T-helper 2 cell treated with Interferon-gamma antibody and Interleukin-4, amounts not matched to agents 5 μg/mL and 100 μg/mL, for 36 hours (primary cell): ENCODE measurements around the gene RTN3.

Experiments used
- DNase-seq: peaks from one replicate; pipeline ENCODE4 v3.0.0; 2021; ENCODE audit warnings: low spot score
- H3K27ac Mint-ChIP-seq: one replicate; pipeline ENCODE4 v1.8.0; 2021; ENCODE audit warnings: mild to moderate bottlenecking, mixed read lengths
- H3K27me3 Mint-ChIP-seq: one replicate; pipeline ENCODE4 v1.8.0; 2021; ENCODE audit warnings: low read depth, mixed read lengths
- H3K36me3 Mint-ChIP-seq: one replicate; pipeline ENCODE4 v1.8.0; 2021; ENCODE audit warnings: low read depth, mixed read lengths
- H3K4me1 Mint-ChIP-seq: one replicate; pipeline ENCODE4 v1.8.0; 2021; ENCODE audit warnings: low read depth, mixed read lengths
- H3K4me3 Mint-ChIP-seq: one replicate; pipeline ENCODE4 v1.8.0; 2022; ENCODE audit warnings: mild to moderate bottlenecking, moderate library complexity, mixed read lengths
- H3K9me3 Mint-ChIP-seq: one replicate; pipeline ENCODE4 v1.8.0; 2021; ENCODE audit warnings: mixed read lengths

The RTN3 gene

DNA sequence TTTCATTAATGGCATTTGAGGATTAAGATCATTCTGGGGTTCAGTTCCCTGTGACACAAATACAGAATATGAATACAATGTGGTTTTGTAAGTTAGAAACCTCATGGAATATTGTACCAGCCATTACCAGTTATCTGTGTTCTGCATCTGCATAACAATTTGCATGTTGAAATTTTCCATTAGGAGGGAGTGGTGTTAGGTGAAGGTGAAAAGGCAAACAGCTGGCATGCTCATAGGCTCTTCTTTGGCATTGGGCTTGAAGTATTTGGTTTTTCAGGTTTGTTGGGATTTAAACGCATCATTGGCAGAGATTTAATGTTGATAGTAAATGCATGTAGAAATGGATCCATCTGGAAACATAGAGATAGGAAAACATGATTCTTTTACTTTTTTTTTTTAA lies 18.6 kb downstream of the RTN3 start:
- no peak overlapping the region for H3K4me3 Mint-ChIP-seq
- peaks cover 6% of the 10 kb centered on the region for H3K36me3 Mint-ChIP-seq
- no peak overlapping the region for H3K27ac Mint-ChIP-seq

DNA sequence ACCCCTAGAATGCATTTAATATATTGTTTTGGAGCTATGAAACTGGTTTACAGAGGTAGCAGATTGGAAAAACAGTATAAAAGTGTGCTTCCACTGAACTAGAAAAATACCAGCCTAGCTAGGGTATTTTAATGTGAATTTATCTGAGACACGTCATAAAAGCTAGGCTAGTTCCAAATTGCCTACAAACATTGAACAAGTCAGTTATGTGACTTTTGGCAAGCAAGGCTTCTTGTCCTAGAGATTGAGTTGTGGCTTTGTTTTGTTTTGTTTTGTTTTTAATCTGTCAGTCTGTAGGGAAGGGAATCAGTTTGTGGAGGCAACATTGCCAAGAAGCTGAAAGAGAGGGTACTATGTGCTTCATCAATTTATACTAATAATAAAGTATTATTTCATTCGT lies 24.2 kb downstream of the RTN3 start:
- no peak overlapping the region for H3K27ac Mint-ChIP-seq
- no peak overlapping the region for H3K4me3 Mint-ChIP-seq
- H3K36me3 Mint-ChIP-seq: peaks cover 2% of the 10 kb centered on the region
- peaks cover 2% of the 10 kb centered on the region for H3K4me1 Mint-ChIP-seq
- no peaks in the 10 kb centered on the region for H3K9me3 Mint-ChIP-seq
- H3K27me3 Mint-ChIP-seq: no peaks in the 10 kb centered on the region
- no peak for DNase-seq

More for the DNA sequence above, 18.6 kb downstream of the RTN3 start:
- DNase-seq: no peak
- Mint-ChIP-seq H3K27me3 (no peaks in the 10 kb centered on the region), H3K9me3 (no peaks in the 10 kb centered on the region), H3K4me1 (peaks cover 9% of the 10 kb centered on the region)

DNA sequence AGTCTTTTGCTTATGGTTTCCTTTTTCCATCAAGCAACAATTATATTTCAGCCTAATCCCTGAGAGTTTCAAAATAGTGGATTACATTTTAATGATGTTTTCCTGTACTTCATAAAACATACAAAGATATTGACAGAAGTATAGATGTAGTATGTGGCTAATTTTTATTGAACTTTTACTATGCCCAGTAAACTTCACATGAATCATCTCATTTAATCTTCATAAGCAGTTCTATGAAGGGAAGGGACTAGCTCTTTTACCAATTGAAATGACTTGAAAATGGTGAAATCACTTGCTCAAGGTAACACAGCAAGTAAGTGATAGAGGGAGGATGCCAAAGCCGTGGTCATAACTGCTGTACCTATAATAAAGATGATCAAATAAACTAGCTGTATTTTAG lies 27.5 kb downstream of the RTN3 start:
- no peak for DNase-seq
- Mint-ChIP-seq H3K27ac (no peak overlapping the region), H3K9me3 (no peaks in the 10 kb centered on the region), H3K4me1 (peaks cover 2% of the 10 kb centered on the region), H3K27me3 (no peaks in the 10 kb centered on the region), H3K4me3 (no peak overlapping the region), H3K36me3 (no peaks in the 10 kb centered on the region)

DNA sequence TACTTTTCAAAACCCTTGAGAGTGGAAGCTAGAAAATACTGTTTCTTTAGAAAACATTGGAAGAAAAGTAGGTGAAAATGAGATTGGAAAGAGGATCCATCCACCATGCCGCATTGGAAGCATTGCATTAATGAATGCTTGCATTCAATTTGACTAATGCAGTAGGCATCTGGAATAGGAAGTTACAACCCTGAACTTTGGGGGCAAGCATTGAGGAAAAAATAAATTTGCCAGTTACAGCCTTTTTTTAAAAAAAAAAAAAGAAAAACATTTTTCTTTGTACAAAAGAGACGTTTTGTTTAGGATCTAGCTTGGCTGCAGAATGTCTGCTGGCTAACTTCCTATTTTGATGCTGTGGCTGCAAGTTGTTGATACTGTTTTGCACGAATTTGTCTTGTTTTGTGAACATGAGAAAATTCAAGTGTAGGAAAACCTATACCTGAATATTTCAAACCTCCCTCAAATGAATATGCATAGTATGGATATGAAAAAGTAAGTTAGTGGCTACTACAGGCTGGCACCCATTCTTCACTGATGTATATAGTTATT lies 28.1 kb downstream of the RTN3 start:
- no peaks in the 10 kb centered on the region for H3K9me3 Mint-ChIP-seq
- H3K27me3 Mint-ChIP-seq: no peaks in the 10 kb centered on the region
- H3K4me3 Mint-ChIP-seq: no peak overlapping the region
- peaks cover 2% of the 10 kb centered on the region for H3K4me1 Mint-ChIP-seq
- no peaks in the 10 kb centered on the region for H3K36me3 Mint-ChIP-seq
- no peak for DNase-seq
- H3K27ac Mint-ChIP-seq: no peak overlapping the region

DNA sequence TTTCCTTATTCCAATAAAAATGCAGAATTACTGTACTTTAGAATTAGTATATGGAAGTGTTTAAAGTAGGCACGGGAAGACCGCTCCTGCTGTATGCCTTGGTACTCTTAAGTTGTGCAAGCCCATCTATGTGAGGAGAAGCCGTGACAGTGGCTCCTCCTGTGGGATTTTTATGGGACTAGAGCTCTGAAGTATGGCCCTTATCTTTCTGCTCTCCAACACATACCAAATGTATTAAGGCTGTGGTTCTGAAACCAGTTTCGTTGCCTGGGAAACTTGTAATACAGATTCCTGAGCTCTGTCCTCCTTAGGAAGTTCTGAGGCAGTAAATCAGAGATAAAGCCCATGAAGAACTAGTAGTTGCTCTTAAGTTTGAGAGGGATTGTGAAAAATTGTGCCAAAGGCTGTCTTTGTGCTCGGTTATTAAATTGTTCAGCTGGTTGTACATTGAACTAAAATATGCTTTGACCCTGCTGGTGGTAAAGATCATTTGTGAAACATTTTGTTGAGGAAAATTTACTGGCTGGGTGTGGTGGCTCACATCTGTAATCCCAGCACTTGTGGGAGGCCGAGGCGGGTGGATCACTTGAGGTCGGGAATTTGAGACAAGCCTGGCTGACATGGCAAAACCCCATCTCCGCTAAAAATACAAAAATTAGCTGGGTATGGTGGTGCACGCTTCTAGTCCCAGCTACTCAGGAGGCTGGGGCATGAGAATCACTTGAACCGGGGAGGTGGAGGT lies 29.3 kb downstream of the RTN3 start:
- Mint-ChIP-seq H3K27ac (no peak overlapping the region), H3K9me3 (no peaks in the 10 kb centered on the region), H3K36me3 (no peaks in the 10 kb centered on the region), H3K4me3 (no peak overlapping the region), H3K27me3 (no peaks in the 10 kb centered on the region), H3K4me1 (no peaks in the 10 kb centered on the region)
- DNase-seq: no peak

DNA sequence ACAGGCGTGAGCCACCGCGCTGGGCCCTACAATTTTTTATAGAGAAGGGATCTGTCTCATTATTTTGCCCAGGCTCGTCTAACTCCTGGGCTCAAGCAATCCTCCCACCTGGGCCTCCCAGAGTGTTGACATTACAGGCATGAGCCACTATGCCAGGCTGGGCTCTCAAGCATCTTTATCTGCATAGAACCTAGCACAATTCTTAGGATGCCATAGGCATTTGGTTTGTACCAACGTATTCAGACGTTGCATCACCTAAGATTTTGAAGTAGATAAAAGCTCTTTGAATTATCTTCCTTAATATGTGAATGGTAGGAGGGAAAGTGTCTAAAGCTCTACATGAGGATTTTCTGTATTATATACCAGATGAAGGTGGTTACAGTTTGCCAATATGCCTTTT lies 30.5 kb downstream of the RTN3 start:
- Mint-ChIP-seq H3K4me3 (no peak overlapping the region), H3K36me3 (no peaks in the 10 kb centered on the region), H3K27ac (no peak overlapping the region), H3K4me1 (no peaks in the 10 kb centered on the region), H3K9me3 (no peaks in the 10 kb centered on the region), H3K27me3 (no peaks in the 10 kb centered on the region)
- DNase-seq: no peak

DNA sequence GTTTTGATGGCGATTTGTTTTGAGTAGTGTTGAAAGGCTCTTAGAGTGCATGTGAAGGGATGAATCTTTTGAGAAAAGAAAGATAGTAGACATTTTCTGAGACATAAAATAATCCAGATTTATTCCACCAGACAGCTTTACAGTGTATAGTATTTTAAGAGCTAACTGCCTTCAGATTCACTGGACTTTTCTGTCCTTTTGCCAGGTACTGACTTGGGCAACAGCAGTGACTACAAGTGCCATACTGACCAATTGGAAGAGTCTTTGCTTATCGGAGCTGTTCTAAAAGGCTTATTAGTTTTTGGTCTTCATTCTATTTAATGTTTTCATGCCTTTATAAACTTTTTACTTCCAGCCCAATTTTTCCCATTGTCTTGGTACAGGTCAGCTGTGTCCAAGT lies 32.5 kb downstream of the RTN3 start:
- Mint-ChIP-seq H3K4me1 (no peaks in the 10 kb centered on the region), H3K27me3 (no peaks in the 10 kb centered on the region), H3K36me3 (peaks cover 2% of the 10 kb centered on the region), H3K9me3 (no peaks in the 10 kb centered on the region), H3K27ac (no peak overlapping the region), H3K4me3 (no peak overlapping the region)
- DNase-seq: no peak

DNA sequence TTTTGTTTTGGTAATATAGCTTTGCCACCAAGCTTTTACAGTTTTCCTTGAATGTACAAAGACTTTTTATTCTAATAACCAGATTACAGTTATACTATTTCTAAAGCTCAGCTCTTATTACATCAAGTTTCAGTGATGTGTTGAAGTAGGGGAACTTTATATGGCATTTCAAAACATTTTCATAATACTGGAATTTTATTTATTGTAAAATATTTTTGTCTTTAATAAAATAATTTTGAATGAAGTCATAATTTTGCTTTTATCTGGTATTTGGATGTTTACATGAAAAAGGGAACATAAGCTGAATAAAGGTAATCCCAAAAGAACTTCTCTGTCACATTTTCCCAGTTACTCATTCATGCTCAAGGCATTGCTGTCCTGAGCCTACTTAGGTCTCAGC lies 34.7 kb downstream of the RTN3 start:
- Mint-ChIP-seq H3K9me3 (no peaks in the 10 kb centered on the region), H3K36me3 (peaks cover 6% of the 10 kb centered on the region), H3K4me3 (no peak overlapping the region), H3K27ac (no peak overlapping the region), H3K4me1 (no peaks in the 10 kb centered on the region), H3K27me3 (no peaks in the 10 kb centered on the region)
- no peak for DNase-seq

DNA sequence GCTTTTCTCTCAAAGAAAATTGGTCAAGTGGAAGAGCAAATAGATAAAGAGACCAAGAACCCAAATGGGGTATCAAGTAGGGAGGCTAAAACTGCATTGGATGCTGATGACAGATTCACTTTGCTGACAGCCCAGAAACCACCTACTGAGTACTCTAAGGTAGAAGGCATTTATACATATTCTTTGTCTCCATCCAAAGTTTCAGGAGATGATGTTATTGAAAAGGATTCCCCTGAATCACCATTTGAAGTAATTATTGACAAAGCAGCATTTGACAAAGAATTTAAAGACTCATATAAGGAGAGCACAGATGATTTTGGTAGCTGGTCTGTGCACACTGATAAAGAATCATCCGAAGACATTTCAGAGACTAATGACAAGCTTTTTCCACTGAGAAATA lies 37.7 kb downstream of the RTN3 start:
- no peak overlapping the region for H3K4me3 Mint-ChIP-seq
- no peaks in the 10 kb centered on the region for H3K4me1 Mint-ChIP-seq
- no peaks in the 10 kb centered on the region for H3K9me3 Mint-ChIP-seq
- H3K36me3 Mint-ChIP-seq: peaks cover 6% of the 10 kb centered on the region
- no peak overlapping the region for H3K27ac Mint-ChIP-seq
- H3K27me3 Mint-ChIP-seq: no peaks in the 10 kb centered on the region
- no peak for DNase-seq

DNA sequence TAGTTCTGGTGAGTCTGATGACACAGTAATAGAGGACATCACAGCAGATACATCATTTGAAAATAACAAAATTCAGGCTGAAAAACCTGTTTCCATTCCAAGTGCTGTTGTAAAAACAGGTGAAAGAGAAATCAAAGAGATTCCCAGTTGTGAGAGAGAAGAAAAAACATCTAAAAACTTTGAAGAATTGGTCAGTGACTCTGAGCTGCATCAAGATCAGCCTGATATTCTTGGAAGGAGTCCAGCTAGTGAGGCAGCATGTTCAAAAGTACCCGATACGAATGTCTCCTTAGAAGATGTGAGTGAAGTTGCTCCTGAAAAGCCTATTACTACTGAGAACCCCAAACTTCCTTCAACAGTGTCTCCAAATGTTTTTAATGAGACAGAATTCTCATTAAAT lies 38.7 kb downstream of the RTN3 start:
- H3K4me3 Mint-ChIP-seq: no peak overlapping the region
- peaks cover 6% of the 10 kb centered on the region for H3K36me3 Mint-ChIP-seq
- no peak overlapping the region for H3K27ac Mint-ChIP-seq
- no peaks in the 10 kb centered on the region for H3K4me1 Mint-ChIP-seq
- DNase-seq: no peak
- H3K9me3 Mint-ChIP-seq: no peaks in the 10 kb centered on the region
- no peaks in the 10 kb centered on the region for H3K27me3 Mint-ChIP-seq

DNA sequence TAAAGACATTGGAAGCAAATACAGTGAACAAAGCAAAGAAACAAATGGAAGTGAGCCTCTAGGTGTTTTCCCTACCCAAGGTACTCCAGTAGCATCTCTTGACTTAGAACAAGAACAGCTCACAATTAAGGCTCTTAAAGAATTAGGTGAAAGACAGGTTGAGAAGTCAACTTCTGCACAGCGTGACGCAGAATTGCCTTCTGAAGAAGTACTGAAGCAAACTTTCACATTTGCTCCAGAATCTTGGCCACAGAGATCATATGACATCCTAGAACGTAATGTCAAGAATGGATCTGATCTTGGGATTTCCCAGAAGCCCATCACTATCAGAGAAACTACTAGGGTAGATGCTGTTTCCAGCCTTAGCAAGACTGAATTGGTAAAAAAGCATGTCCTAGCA lies 39.3 kb downstream of the RTN3 start:
- H3K27me3 Mint-ChIP-seq: no peaks in the 10 kb centered on the region
- no peaks in the 10 kb centered on the region for H3K9me3 Mint-ChIP-seq
- no peak overlapping the region for H3K27ac Mint-ChIP-seq
- H3K4me1 Mint-ChIP-seq: no peaks in the 10 kb centered on the region
- H3K36me3 Mint-ChIP-seq: peaks cover 6% of the 10 kb centered on the region
- H3K4me3 Mint-ChIP-seq: no peak overlapping the region
- DNase-seq: no peak

DNA sequence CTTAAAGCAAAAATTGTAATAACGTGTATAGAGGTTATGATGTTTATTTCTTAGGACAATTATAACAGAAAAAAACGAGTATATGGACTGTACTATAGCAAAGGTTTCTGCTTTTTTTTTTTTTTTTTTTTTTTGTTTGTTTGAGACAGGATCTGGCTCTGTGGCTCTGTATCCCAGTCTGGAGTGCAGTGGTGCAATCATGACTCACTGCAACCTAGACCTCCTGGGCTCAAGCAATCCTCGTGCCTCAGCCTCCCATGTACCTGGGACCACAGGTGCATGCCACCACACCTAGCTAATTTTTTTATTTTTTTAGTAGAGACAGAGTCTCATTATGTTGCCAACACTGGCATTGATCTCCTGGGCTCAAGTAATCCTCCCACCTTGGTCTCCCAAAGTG lies 48.0 kb downstream of the RTN3 start:
- Mint-ChIP-seq H3K9me3 (no peaks in the 10 kb centered on the region), H3K36me3 (peaks cover 1% of the 10 kb centered on the region)

DNA sequence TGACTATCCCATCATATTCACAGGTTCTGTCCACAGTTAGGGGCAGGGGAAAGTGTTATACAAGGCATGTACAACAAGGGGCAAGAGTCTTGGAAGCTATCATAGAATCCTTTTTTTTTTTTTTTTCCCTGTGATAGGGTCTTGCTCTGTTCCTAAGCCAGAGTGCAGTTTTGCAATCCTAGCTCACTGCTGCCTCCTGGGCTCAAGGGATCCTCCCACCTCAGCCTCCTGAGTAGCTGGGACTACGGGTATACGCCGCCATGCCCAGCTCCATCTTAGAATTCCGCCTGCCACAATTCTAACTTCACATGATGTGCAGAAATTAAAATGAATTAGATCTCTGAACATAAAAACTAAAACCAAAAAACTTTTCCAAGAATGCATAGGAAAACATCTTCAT lies 55.6 kb downstream of the RTN3 start:
- no peak for DNase-seq
- Mint-ChIP-seq H3K36me3 (peaks cover 3% of the 10 kb centered on the region), H3K27ac (no peak overlapping the region), H3K4me1 (peaks cover 2% of the 10 kb centered on the region), H3K9me3 (no peaks in the 10 kb centered on the region), H3K4me3 (no peak overlapping the region), H3K27me3 (no peaks in the 10 kb centered on the region)

More for the DNA sequence above, 48.0 kb downstream of the RTN3 start:
- Mint-ChIP-seq H3K27me3 (no peaks in the 10 kb centered on the region), H3K27ac (no peak overlapping the region), H3K4me3 (no peak overlapping the region), H3K4me1 (no peaks in the 10 kb centered on the region)
- no peak for DNase-seq

DNA sequence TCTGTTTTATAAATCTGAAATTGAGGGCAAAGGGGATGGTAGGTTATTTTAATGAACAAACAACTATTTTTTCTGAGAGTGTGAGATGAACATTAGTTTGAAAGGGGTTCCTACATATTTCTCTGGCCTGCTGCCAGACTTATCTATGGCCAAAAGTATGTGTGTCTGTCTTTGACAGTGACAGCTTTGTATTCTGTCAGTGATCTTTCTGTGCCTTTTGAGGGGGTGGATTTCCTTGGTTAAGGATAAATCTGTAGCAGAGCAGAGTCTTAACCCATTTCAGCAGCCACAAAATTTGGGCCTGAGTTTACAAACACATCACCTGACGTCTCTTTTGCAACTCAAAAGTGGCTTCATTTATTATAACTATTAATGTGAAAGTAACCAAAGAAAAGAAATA lies 56.4 kb downstream of the RTN3 start:
- Mint-ChIP-seq H3K27me3 (no peaks in the 10 kb centered on the region), H3K4me1 (peaks cover 2% of the 10 kb centered on the region), H3K4me3 (no peak overlapping the region), H3K36me3 (peaks cover 3% of the 10 kb centered on the region), H3K27ac (no peak overlapping the region), H3K9me3 (no peaks in the 10 kb centered on the region)
- DNase-seq: no peak
